Gastroesophageal sphincter (tissue), 4 donors: ENCODE data around the gene SLC29A2. TPM values are rescaled to one million over a fixed set of nuclear protein-coding genes. Genes with fewer than 3 reads are reported as not detected.
"Not testable (repeated sequence)": the region's sequence is repeated elsewhere in the genome, so short reads cannot be mapped to it uniquely, and the experiment has no call there.

Source experiments
- ATAC-seq: fragments of 150-250 bp; one replicate; pipeline ENCODE4 v1.9.1; 2016; ENCODE audit warnings: mild to moderate bottlenecking, moderate library complexity
- H3K27ac ChIP-seq, 4 donors: fragments of 200-600 bp; sonication (generic) in 3 of 4; 1 replicate in 3 of 4; 2 replicates in 1 of 4; pipeline ENCODE4 v1.5.1; 2016 to 2019
- H3K27me3 ChIP-seq: fragments of 200-600 bp; sonication (generic); one replicate; pipeline ENCODE4 v1.5.1; 2019
- H3K36me3 ChIP-seq, 2 donors: fragments of 200-600 bp; sonication (generic); one replicate each; pipeline ENCODE4 v1.5.1; 2019; ENCODE audit warnings: control low read depth in 1 of 2
- H3K4me1 ChIP-seq, 3 donors: fragments of 200-600 bp; sonication (generic); 1 replicate in 2 of 3; 2 replicates in 1 of 3; pipeline ENCODE4 v1.5.1; 2016 to 2019; ENCODE audit warnings: control low read depth in 2 of 3
- H3K4me3 ChIP-seq, 2 donors: fragments of 200-600 bp; sonication (generic); one replicate each; pipeline ENCODE4 v1.5.1; 2019; ENCODE audit warnings: mild to moderate bottlenecking in 1 of 2, moderate library complexity in 1 of 2
- H3K9me3 ChIP-seq, 3 donors: fragments of 200-600 bp; sonication (generic); one replicate each; pipeline ENCODE4 v1.5.1; 2017 to 2019; ENCODE audit warnings: control low read depth in 2 of 3
- CTCF ChIP-seq, 4 experiments: fragments of 200-600 bp in 2 of 4; fragments of 450-650 bp in 2 of 4; sonication (generic) in 1 of 4; IDR thresholded peaks; one replicate each; pipeline ENCODE4 v1.5.1; 2017 to 2019; ENCODE audit warnings: antibody characterized with exemption in 4 of 4, mild to moderate bottlenecking in 2 of 4, moderate library complexity in 2 of 4
- EP300 ChIP-seq: sonication (generic); formaldehyde crosslinking; IDR thresholded peaks from one replicate; pipeline ENCODE4 v1.6.1; 2017; ENCODE audit warnings: antibody characterized with exemption, mild to moderate bottlenecking
- POLR2A ChIP-seq, 2 donors: fragments of 450-650 bp; IDR thresholded peaks; one replicate each; pipeline ENCODE4 v1.6.1; 2017; ENCODE audit warnings: antibody characterized with exemption in 2 of 2, mild to moderate bottlenecking in 2 of 2, moderate library complexity in 1 of 2
- POLR2AphosphoS5 ChIP-seq: sonication (generic); formaldehyde crosslinking; IDR thresholded peaks from one replicate; pipeline ENCODE4 v1.6.1; 2017; ENCODE audit warnings: antibody characterized with exemption
- WGBS, 2 donors: methylation state at CpG; one replicate each; pipeline ENCODE4 v1.1.5; 2018; ENCODE audit warnings: low coverage in 1 of 2; 5-methylcytosine and 5-hydroxymethylcytosine counted together
- total RNA-seq, 4 donors: library from RNA; depleted of rRNA; stranded (reverse); fragments of >200 nt; gene quantifications; one replicate each; pipeline ENCODE4 v1.1.0, GENCODE V29; 2016

The SLC29A2 gene
- total RNA-seq, 4 donors from 2014 or later, result 0.27 to 3.2 (median 1.2) TPM

- 75 to 92% methylated on average over 2 to 4 of the region's 9 CpGs for WGBS, 2 donors
- TF ChIP-seq CTCF (IDR thresholded peaks at IDR 0.05), result no peak
- no peak for TF ChIP-seq POLR2A (IDR thresholded peaks at IDR 0.05)
- no peak for TF ChIP-seq POLR2AphosphoS5
- TF ChIP-seq EP300, result no peak
- H3K4me3 ChIP-seq, result no peak overlapping the region
- no peak for ATAC-seq
- no peak overlapping the region for H3K27ac ChIP-seq
- H3K36me3 ChIP-seq, result no peaks in the 10 kb centered on the region
- H3K4me1 ChIP-seq, result no peaks in the 10 kb centered on the region
- H3K9me3 ChIP-seq, result no peaks in the 10 kb centered on the region
- no peaks in the 10 kb centered on the region for H3K27me3 ChIP-seq
Measured at GRCh38 chr11:66362481-66363147, 8.9 kb downstream of the SLC29A2 start.

DNA sequence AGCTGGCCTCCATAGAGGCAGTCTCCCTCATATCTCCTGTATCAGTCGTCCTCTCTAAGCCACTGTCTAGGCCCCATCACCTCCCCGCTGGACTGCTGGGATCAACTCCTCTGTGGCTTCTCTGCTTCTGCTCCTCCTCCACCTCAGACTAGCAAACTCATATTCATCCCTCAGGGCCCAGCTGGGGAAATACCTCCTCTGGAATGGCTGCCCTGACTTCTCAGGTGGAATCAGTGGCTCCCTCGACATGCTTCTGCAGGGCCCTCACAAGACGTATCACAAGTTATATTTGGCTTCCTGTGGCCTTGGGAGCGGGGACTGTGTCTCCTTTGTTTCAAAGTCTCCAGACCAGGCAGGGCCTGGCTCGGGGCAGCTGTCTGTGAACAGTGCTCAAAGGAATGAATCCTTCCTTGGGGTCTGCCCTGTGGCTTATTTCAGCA lies 10.0 kb downstream of the SLC29A2 start:
- TF ChIP-seq CTCF (IDR thresholded peaks at IDR 0.05) (no peak), EP300 (no peak), POLR2AphosphoS5 (no peak), POLR2A (IDR thresholded peaks at IDR 0.05) (no peak)
- no peaks in the 10 kb centered on the region for H3K27me3 ChIP-seq
- H3K4me1 ChIP-seq, result no peaks in the 10 kb centered on the region
- no peaks in the 10 kb centered on the region for H3K36me3 ChIP-seq
- 88% methylated on average over 3 of the region's 6 CpGs; no CpG with 5 or more reads in 1 of the 2 donors for WGBS, 2 donors
- H3K9me3 ChIP-seq, result no peaks in the 10 kb centered on the region
- no peak overlapping the region for H3K4me3 ChIP-seq
- no peak overlapping the region for H3K27ac ChIP-seq
- no peak for ATAC-seq

DNA sequence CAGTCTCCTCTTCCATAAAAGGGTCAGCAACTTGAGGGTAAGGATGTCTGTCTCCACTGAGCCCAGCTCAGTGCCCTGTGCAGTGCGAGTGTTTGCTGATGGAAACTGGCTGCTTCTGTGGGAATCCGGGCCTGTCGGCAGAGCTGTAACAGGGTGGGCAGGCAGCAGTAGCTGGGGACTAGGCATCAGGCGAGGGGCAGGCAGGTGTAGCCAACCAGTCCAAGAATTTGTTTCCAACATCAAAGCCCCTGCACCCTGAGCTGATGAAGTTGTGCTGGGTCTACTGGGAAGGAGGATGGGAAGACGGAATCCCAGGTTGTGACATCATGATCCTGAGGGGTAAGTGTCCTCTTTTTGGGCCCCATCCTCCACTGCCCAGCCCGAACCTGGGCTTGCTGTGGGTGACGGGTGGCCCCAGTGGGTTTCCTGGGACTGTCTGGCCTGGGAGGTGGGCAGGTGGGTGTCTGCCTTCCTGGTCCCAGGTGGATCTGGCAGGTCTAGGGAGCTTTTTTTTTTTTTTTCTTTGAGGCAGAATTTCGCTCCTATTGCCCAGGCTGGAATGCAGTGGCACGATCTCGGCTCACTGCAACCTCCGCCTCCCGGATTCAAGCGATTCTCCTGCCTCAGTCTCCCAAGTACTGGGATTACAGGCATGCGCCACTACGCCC lies 11.0 kb downstream of the SLC29A2 start:
- no peak for TF ChIP-seq POLR2AphosphoS5
- 84 to 100% methylated on average over 2 to 8 of the region's 15 CpGs for WGBS, 2 donors
- Histone ChIP-seq H3K27me3 (no peaks in the 10 kb centered on the region), H3K4me1 (no peaks in the 10 kb centered on the region), H3K36me3 (no peaks in the 10 kb centered on the region), H3K9me3 (no peaks in the 10 kb centered on the region), H3K27ac (no peak overlapping the region), H3K4me3 (no peak overlapping the region)
- no peak for ATAC-seq

DNA sequence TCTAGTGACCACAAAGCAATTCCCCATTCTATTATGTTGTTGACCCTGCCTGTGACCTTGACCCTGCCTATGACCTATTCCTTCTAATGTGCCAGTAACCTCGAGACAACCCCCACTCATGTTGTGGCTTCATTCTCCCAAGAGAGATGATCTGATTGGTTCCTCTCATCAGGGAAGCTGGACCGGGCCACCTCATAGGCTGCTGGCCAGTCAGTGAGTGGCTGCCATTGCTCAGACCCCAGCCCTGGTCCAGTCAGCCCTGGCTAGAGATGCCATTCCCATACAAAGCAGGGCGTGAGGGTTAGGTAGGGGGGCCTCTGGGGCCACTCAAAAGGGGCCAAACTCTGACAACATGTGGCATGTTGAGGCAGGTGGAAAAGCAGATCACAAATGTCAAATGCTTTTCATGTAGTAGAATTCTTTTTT lies 11.9 kb downstream of the SLC29A2 start:
- ATAC-seq, result no peak
- WGBS, 2 donors, result 40% methylated on average over 3 of the region's 3 CpGs; no CpG with 5 or more reads in 1 of the 2 donors

DNA sequence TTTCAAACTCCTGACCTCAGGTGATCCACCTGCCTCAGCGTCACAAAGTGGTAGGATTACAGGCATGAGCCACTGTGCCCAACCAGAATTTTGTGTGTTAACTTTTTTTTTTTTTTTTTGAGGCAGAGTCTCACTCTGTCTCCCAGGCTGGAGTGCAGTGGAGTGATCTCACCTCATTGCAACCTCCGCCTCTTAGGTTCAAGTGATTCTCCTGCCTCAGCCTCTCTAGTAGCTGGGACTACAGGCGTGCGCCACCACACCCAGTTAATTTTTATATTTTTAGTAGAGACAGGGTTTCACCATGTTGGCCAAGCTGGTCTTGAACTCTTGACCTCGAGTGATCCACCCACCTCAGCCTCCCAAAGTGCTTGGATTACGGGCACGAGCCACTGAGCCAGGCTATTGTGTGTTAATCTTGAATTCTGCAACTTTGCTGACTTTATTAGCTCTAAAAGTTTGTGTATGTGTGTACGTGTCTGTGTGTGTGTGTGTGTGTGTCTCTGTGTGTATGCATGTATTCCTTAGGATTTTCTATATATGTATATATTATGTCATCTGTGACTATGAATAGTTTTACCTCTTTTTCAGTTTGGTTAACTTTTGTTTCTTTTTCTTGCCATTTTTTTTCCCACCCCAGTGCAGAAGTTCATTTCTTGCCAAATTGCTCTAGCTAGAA lies 20.9 kb downstream of the SLC29A2 start:
- 91 to 100% methylated on average over 3 to 7 of the region's 8 CpGs for WGBS, 2 donors
- H3K4me3 ChIP-seq, H3K9me3 ChIP-seq, H3K36me3 ChIP-seq, H3K27ac ChIP-seq, ATAC-seq, H3K27me3 ChIP-seq: not testable (repeated sequence)
- peaks cover 0 to 25% (median 13%) of the 10 kb centered on the region in 3 donors for H3K4me1 ChIP-seq

More for the DNA sequence above, 11.9 kb downstream of the SLC29A2 start:
- H3K4me3 ChIP-seq, result no peak overlapping the region
- no peak for TF ChIP-seq POLR2AphosphoS5
- TF ChIP-seq CTCF (IDR thresholded peaks at IDR 0.05), result no peak
- TF ChIP-seq POLR2A (IDR thresholded peaks at IDR 0.05), result no peak
- H3K36me3 ChIP-seq, result no peaks in the 10 kb centered on the region
- H3K4me1 ChIP-seq, result no peaks in the 10 kb centered on the region
- no peaks in the 10 kb centered on the region for H3K9me3 ChIP-seq
- no peak overlapping the region for H3K27ac ChIP-seq
- H3K27me3 ChIP-seq, result no peaks in the 10 kb centered on the region

DNA sequence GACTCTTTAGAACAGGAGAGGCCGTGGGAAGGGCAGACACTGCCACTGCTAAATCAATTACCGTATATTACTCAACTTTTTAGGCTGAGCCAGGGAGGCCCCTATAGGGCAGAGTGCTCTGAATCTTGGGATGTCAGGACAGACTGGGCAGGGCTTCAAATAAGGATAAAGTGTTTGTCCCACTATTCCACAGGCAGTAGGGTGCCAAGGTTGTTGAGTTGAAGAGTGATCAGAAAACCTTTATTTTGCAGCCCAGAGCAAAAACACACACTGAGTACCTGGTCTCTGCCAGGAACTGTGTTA lies 22.5 kb downstream of the SLC29A2 start:
- peaks cover 0 to 39% (median 21%) of the 10 kb centered on the region in 3 donors for H3K4me1 ChIP-seq
- no peak overlapping the region for H3K27ac ChIP-seq
- ATAC-seq, result no peak
- WGBS, 2 donors, result 58% methylated on average over 2 of the region's 2 CpGs; no CpG with 5 or more reads in 1 of the 2 donors
- TF ChIP-seq EP300, result no peak
- no peak for TF ChIP-seq POLR2AphosphoS5
- no peak for TF ChIP-seq POLR2A (IDR thresholded peaks at IDR 0.05)
- no peak for TF ChIP-seq CTCF (IDR thresholded peaks at IDR 0.05)
- no peaks in the 10 kb centered on the region for H3K27me3 ChIP-seq
- peaks cover 0 to 4% of the 10 kb centered on the region in 2 donors for H3K36me3 ChIP-seq
- H3K9me3 ChIP-seq, result no peaks in the 10 kb centered on the region
- no peak overlapping the region for H3K4me3 ChIP-seq
